Natural killer cell treated with Interleukin-12 subunit alpha and Interleukin-12 subunit beta and Interleukin-15 and Interleukin-18, amount 100 ng/mL, for 72 hours (primary cell): ENCODE data around the gene OTOS. TPM values are rescaled to one million over a fixed set of nuclear protein-coding genes. Genes with fewer than 3 reads are reported as not detected.

Source experiments
- ATAC-seq, 2 donors: fragments of 150-1000 bp; cut with Tn5 transposase in 1 of 2; sonication (Bioruptor Pico), chemical (Tn5 transposase) in 1 of 2; 2 replicates each; pipeline ENCODE4 v1.10.0; 2021
- DNase-seq: peaks from one replicate; pipeline ENCODE4 v3.0.0; 2022; ENCODE audit warnings: low spot score
- H3K27ac Mint-ChIP-seq, 2 donors: 1 replicate in 1 of 2; 2 replicates in 1 of 2; pipeline ENCODE4 v1.8.0; 2022; ENCODE audit warnings: mixed read lengths in 2 of 2, mild to moderate bottlenecking in 1 of 2, moderate library complexity in 1 of 2
- H3K27me3 Mint-ChIP-seq, 2 donors: 1 replicate in 1 of 2; 2 replicates in 1 of 2; pipeline ENCODE4 v1.8.0; 2022; ENCODE audit warnings: mixed read lengths in 2 of 2
- H3K36me3 Mint-ChIP-seq: one replicate; pipeline ENCODE4 v1.8.0; 2022; ENCODE audit warnings: mixed read lengths
- H3K4me1 Mint-ChIP-seq, 2 donors: 1 replicate in 1 of 2; 2 replicates in 1 of 2; pipeline ENCODE4 v1.8.0; 2022; ENCODE audit warnings: low read depth in 2 of 2, mixed read lengths in 2 of 2, mild to moderate bottlenecking in 1 of 2
- H3K4me3 Mint-ChIP-seq: one replicate; pipeline ENCODE4 v1.8.0; 2022; ENCODE audit warnings: mixed read lengths
- H3K9me3 Mint-ChIP-seq: 2 replicates; pipeline ENCODE4 v1.8.0; 2022; ENCODE audit warnings: mixed read lengths
- total RNA-seq, 2 donors: library from RNA; stranded (reverse); gene quantifications; one replicate each; pipeline ENCODE4 v1.2.3, GENCODE V29; 2022

OTOS gene
- total RNA-seq, 2 donors from 2014 or later = not detected

DNA sequence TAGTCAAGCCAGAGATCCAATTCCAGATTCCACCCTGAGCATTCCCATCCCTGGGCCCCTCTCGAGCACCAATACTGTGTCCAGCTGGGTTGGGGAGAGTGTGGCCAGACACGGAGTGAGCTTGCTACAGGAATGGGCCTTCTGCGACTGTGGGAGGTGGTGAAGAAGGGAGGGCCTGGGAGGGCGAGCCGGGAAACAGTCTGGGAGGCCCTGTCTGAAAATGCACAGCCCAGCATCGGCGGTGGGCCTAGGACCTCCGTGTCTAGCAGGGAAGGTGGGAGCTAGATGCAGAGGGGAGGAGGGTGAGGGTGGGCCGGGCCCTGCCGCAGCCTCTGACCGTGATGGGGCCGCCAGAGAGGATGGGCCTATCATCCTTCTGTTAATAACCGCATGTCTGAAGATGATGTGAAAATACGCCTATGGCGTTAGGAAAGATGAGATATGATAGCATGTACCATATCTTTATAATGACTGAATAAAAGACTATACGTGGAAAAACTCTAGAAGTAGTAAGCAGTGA is 1.9 kb upstream of the OTOS start:
- no peaks in the 10 kb centered on the region for H3K36me3 Mint-ChIP-seq
- H3K4me3 Mint-ChIP-seq = no peak overlapping the region
- DNase-seq (peak; percentile 5), ATAC-seq (no peak)
- H3K4me1 Mint-ChIP-seq = peaks cover 1 to 2% of the 10 kb centered on the region in 2 donors
- no peak overlapping the region for H3K27ac Mint-ChIP-seq
- H3K27me3 Mint-ChIP-seq = no peaks in the 10 kb centered on the region
- no peaks in the 10 kb centered on the region for H3K9me3 Mint-ChIP-seq

DNA sequence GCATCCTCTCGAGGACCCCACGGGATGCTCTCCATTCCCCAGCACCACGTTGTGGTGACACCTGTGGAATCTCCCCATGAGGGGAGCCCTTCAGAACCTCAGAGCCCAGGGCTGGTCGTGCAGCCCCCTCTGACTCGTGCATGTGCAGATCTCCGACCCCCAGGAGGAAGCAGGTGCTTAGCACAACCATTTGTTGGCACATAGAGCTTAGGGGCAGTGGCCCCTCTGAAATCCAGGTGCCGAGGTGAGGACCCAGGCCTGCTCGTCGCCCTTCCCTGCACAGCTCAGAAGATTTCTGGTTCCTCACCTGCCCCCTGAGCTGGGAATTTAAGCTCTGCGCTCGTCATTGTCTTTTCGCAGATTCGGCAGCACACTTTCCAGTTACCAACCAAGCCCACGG is 1.3 kb upstream of the OTOS start:
- Mint-ChIP-seq H3K9me3 (no peaks in the 10 kb centered on the region), H3K4me3 (no peak overlapping the region), H3K4me1 (peaks cover 5 to 7% of the 10 kb centered on the region in 2 donors), H3K36me3 (no peaks in the 10 kb centered on the region), H3K27ac (no peak overlapping the region), H3K27me3 (peaks cover 0 to 4% of the 10 kb centered on the region in 2 donors)
- ATAC-seq (no peak), DNase-seq (peak; percentile 34)

- Mint-ChIP-seq H3K36me3 (no peaks in the 10 kb centered on the region), H3K4me1 (peaks cover 7 to 10% of the 10 kb centered on the region in 2 donors), H3K27ac (no peak overlapping the region), H3K4me3 (no peak overlapping the region), H3K27me3 (peaks cover 0 to 4% of the 10 kb centered on the region in 2 donors), H3K9me3 (no peaks in the 10 kb centered on the region)
- ATAC-seq (no peak), DNase-seq (peak; percentile 50)
Measured at GRCh38 chr2:240140920-240141319, 462 bp upstream of the OTOS start.

- ATAC-seq (no peak), DNase-seq (no peak)
- H3K4me3 Mint-ChIP-seq = no peak overlapping the region
- H3K27ac Mint-ChIP-seq = no peak overlapping the region
- H3K9me3 Mint-ChIP-seq = no peaks in the 10 kb centered on the region
- H3K36me3 Mint-ChIP-seq = peaks cover 6% of the 10 kb centered on the region
- peaks cover 15 to 20% of the 10 kb centered on the region in 2 donors for H3K4me1 Mint-ChIP-seq
- peaks cover 0 to 4% of the 10 kb centered on the region in 2 donors for H3K27me3 Mint-ChIP-seq
Measured at GRCh38 chr2:240139666-240140393, 628 bp downstream of the OTOS start.

- no peak overlapping the region for H3K4me3 Mint-ChIP-seq
- H3K27ac Mint-ChIP-seq = no peak overlapping the region
- ATAC-seq (no peak), DNase-seq (no peak)
- peaks cover 0 to 4% of the 10 kb centered on the region in 2 donors for H3K27me3 Mint-ChIP-seq
- H3K36me3 Mint-ChIP-seq = peaks cover 6% of the 10 kb centered on the region
- H3K4me1 Mint-ChIP-seq = peaks cover 23 to 28% of the 10 kb centered on the region in 2 donors
- no peaks in the 10 kb centered on the region for H3K9me3 Mint-ChIP-seq
Measured at GRCh38 chr2:240139011-240139441, 1.4 kb downstream of the OTOS start.

- H3K4me3 Mint-ChIP-seq = no peak overlapping the region
- peaks cover 6% of the 10 kb centered on the region for H3K36me3 Mint-ChIP-seq
- no peaks in the 10 kb centered on the region for H3K9me3 Mint-ChIP-seq
- H3K27ac Mint-ChIP-seq = no peak overlapping the region
- peaks cover 0 to 4% of the 10 kb centered on the region in 2 donors for H3K27me3 Mint-ChIP-seq
- H3K4me1 Mint-ChIP-seq = peaks cover 23 to 29% of the 10 kb centered on the region in 2 donors
- ATAC-seq (no peak), DNase-seq (no peak)
Measured at GRCh38 chr2:240138254-240138984, 2.0 kb downstream of the OTOS start.

DNA sequence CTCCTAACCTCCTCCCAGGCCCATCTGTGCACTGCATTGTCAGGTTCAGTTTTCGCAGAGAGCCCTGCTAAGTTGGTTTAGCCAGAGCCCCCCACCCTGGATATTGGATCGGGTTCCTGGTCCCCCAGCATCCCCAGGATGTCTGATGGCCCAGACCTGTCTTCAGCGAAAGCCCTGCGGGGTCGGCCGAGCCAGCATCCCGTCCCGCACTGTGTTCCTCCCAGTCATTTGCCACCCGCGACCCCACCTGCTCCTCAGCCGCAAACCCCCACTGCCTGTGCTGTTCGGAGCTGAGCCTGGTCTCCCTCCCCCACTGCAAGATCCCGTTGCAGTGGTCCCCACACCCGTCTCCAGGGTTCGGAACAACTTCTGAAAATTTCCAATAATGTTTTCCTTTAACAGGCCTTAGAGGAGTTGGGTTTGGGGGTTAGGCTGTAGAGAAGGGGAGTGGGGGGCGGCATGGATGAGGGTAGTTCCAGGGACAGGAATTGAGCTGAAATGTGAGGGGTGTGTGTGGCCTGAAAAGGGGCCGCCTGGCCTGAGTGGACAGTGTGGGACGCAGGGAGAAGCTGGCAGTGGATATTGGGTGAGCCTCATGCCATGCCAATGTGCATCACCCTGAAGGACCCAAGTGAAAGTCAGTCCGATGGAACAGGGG is 2.7 kb downstream of the OTOS start:
- peak overlapping the region in 1 of 2 donors; percentile 87 for H3K27ac Mint-ChIP-seq
- DNase-seq (no peak), ATAC-seq (no peak)
- H3K4me3 Mint-ChIP-seq = peak overlapping the region; percentile 99
- H3K36me3 Mint-ChIP-seq = peaks cover 6% of the 10 kb centered on the region
- no peaks in the 10 kb centered on the region for H3K9me3 Mint-ChIP-seq
- H3K27me3 Mint-ChIP-seq = peaks cover 0 to 4% of the 10 kb centered on the region in 2 donors
- H3K4me1 Mint-ChIP-seq = peaks cover 23 to 29% of the 10 kb centered on the region in 2 donors

GRCh38 chr2:240136671-240137292 is 3.7 kb downstream of the OTOS start:
- H3K36me3 Mint-ChIP-seq = peaks cover 6% of the 10 kb centered on the region

GRCh38 chr2:240136013-240136670 is 4.3 kb downstream of the OTOS start, which contains the start of gene COPS9:
Gene COPS9 (minus strand): TSS chr2:240136305. CDS start chr2:240136284, 21 bp downstream.
- H3K4me1 Mint-ChIP-seq = peaks cover 23 to 32% of the 10 kb centered on the region in 2 donors
- peak within 1 kb of the TSS; percentile 99 for H3K4me3 Mint-ChIP-seq
- H3K27ac Mint-ChIP-seq = peak within 1 kb of the TSS; percentile 84 to 87
- DNase-seq = peak; percentile 92
- H3K9me3 Mint-ChIP-seq = no peaks in the 10 kb centered on the region
- ATAC-seq = peak; percentile 97 to 98
- H3K36me3 Mint-ChIP-seq = peaks cover 7% of the 10 kb centered on the region
- H3K27me3 Mint-ChIP-seq = peaks cover 0 to 4% of the 10 kb centered on the region in 2 donors

More at GRCh38 chr2:240136671-240137292, 3.7 kb downstream of the OTOS start:
- H3K27ac Mint-ChIP-seq = peak overlapping the region; percentile 84 to 87
- H3K4me3 Mint-ChIP-seq = peak overlapping the region; percentile 99
- H3K4me1 Mint-ChIP-seq = peaks cover 23 to 32% of the 10 kb centered on the region in 2 donors
- DNase-seq = no peak
- ATAC-seq = peak; percentile 22 to 29
- H3K9me3 Mint-ChIP-seq = no peaks in the 10 kb centered on the region
- peaks cover 0 to 4% of the 10 kb centered on the region in 2 donors for H3K27me3 Mint-ChIP-seq

DNA sequence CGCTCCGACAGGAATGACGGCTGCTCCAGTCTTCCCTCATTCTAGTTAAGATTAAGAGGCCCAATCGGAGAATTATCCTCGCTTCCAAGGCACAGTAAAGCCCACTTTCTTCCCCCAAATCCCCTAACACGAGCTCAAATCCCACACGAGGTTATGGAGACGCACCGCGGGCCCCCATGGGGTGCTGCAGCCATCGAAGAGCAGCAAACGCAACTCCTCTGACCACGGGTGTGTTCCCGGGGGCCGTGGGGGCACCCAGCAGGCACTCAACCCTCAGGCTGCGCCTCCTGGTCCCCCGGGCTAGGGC is 4.8 kb downstream of the OTOS start:
- DNase-seq (no peak), ATAC-seq (peak; percentile 35 to 41)
- H3K27ac Mint-ChIP-seq = peak overlapping the region; percentile 84 to 87
- peaks cover 0 to 4% of the 10 kb centered on the region in 2 donors for H3K27me3 Mint-ChIP-seq
- H3K4me1 Mint-ChIP-seq = peaks cover 23 to 32% of the 10 kb centered on the region in 2 donors
- no peaks in the 10 kb centered on the region for H3K9me3 Mint-ChIP-seq
- peak overlapping the region; percentile 99 for H3K4me3 Mint-ChIP-seq
- H3K36me3 Mint-ChIP-seq = peaks cover 12% of the 10 kb centered on the region

GRCh38 chr2:240134956-240135520 is 5.4 kb downstream of the OTOS start:
- ATAC-seq (no peak), DNase-seq (no peak)
- Mint-ChIP-seq H3K27me3 (peaks cover 0 to 4% of the 10 kb centered on the region in 2 donors), H3K4me3 (peak overlapping the region; percentile 99), H3K36me3 (peaks cover 13% of the 10 kb centered on the region), H3K27ac (peak overlapping the region; percentile 84 to 87), H3K9me3 (no peaks in the 10 kb centered on the region), H3K4me1 (peaks cover 23 to 32% of the 10 kb centered on the region in 2 donors)

DNA sequence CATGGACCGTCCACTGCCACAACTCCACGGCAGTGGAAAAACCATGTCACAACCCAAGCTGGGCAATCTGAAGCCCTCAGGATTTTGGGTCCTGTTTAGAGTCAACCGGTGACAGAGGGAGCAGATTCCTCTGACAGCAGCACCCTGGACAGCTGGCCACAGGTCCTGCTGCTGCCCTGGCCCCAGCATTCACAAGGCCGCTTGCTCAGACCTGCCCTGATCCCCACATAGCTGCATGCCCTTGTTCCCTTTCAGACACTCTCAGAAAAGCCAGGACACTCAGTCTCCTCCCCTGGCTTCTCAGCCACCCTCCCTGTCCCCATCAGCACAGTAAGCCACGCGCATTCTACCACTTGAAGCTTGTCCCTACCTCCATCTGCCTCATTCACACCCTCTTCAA is 6.0 kb downstream of the OTOS start:
- DNase-seq (no peak), ATAC-seq (no peak)
- Mint-ChIP-seq H3K4me1 (peaks cover 23 to 32% of the 10 kb centered on the region in 2 donors), H3K4me3 (peak overlapping the region; percentile 99), H3K27ac (peak overlapping the region; percentile 84 to 87), H3K9me3 (no peaks in the 10 kb centered on the region), H3K27me3 (peaks cover 0 to 4% of the 10 kb centered on the region in 2 donors), H3K36me3 (peaks cover 13% of the 10 kb centered on the region)
